HEK293 (cell line): ENCODE measurements around the gene CBX5.

Source experiments
- AEBP2 ChIP-seq: fragments of 450-650 bp; formaldehyde crosslinking; IDR thresholded peaks from 2 replicates; pipeline ENCODE4 v1.5.1; 2016; ENCODE audit warnings: missing biosample characterization, missing genetic modification characterization, borderline replicate concordance
- ELK4 ChIP-seq: IDR thresholded peaks from 2 replicates; pipeline ENCODE4 v1.6.1; 2011; ENCODE audit warnings: mild to moderate bottlenecking, low read depth, low read length, borderline replicate concordance
- FEZF1 ChIP-seq: fragments of 450-650 bp; formaldehyde crosslinking; IDR thresholded peaks from 2 replicates; pipeline ENCODE4 v1.5.1; 2016; ENCODE audit warnings: missing biosample characterization, missing genetic modification characterization
- GFI1B ChIP-seq: fragments of 450-650 bp; formaldehyde crosslinking; IDR thresholded peaks from 2 replicates; pipeline ENCODE4 v1.5.1; 2016; ENCODE audit warnings: missing biosample characterization, missing genetic modification characterization
- IKZF3 ChIP-seq: fragments of 450-650 bp; IDR thresholded peaks from 2 replicates; pipeline ENCODE4 v1.5.0; 2018; ENCODE audit warnings: missing biosample characterization, mild to moderate bottlenecking, missing genetic modification characterization, moderate library complexity
- KLF9 ChIP-seq: fragments of 450-650 bp; formaldehyde crosslinking; IDR thresholded peaks from 2 replicates; pipeline ENCODE4 v1.5.1; 2016; ENCODE audit warnings: missing biosample characterization, missing genetic modification characterization, low read depth
- REPIN1 ChIP-seq: fragments of 450-650 bp; formaldehyde crosslinking; IDR thresholded peaks from 2 replicates; pipeline ENCODE4 v1.5.1; 2017; ENCODE audit warnings: missing biosample characterization, missing genetic modification characterization, low read depth
- ZBTB10 ChIP-seq: fragments of 450-650 bp; formaldehyde crosslinking; IDR thresholded peaks from 2 replicates; pipeline ENCODE4 v1.5.1; 2016; ENCODE audit warnings: missing biosample characterization, missing genetic modification characterization
- ZFHX2 ChIP-seq: fragments of 450-650 bp; formaldehyde crosslinking; conservative IDR thresholded peaks from 2 replicates; pipeline ENCODE4 v1.5.1; 2016; ENCODE audit warnings: missing biosample characterization, missing genetic modification characterization
- ZIC2 ChIP-seq: fragments of 450-650 bp; formaldehyde crosslinking; IDR thresholded peaks from 2 replicates; pipeline ENCODE4 v1.5.1; 2016; ENCODE audit warnings: missing biosample characterization, missing genetic modification characterization
- ZNF18 ChIP-seq: fragments of 450-650 bp; formaldehyde crosslinking; IDR thresholded peaks from 2 replicates; pipeline ENCODE4 v1.5.1; 2016; ENCODE audit warnings: missing biosample characterization, missing genetic modification characterization
- ZNF221 ChIP-seq: fragments of 450-650 bp; formaldehyde crosslinking; IDR thresholded peaks from 2 replicates; pipeline ENCODE4 v1.5.1; 2017; ENCODE audit warnings: missing biosample characterization, missing genetic modification characterization, borderline replicate concordance
- ZNF324 ChIP-seq: fragments of 450-650 bp; formaldehyde crosslinking; IDR thresholded peaks from 2 replicates; pipeline ENCODE4 v1.5.1; 2016; ENCODE audit warnings: missing biosample characterization, missing genetic modification characterization
- ZNF501 ChIP-seq: fragments of 450-650 bp; formaldehyde crosslinking; IDR thresholded peaks from 2 replicates; pipeline ENCODE4 v1.5.1; 2016; ENCODE audit warnings: missing biosample characterization, missing genetic modification characterization
- ZNF518A ChIP-seq: fragments of 450-650 bp; formaldehyde crosslinking; conservative IDR thresholded peaks from 2 replicates; pipeline ENCODE4 v1.5.1; 2016; ENCODE audit warnings: low read depth, missing biosample characterization, missing genetic modification characterization
- ZNF555 ChIP-seq: fragments of 450-650 bp; formaldehyde crosslinking; conservative IDR thresholded peaks from 2 replicates; pipeline ENCODE4 v1.5.1; 2017; ENCODE audit warnings: missing biosample characterization, mild to moderate bottlenecking, missing genetic modification characterization, inconsistent platforms
- ZNF600 ChIP-seq: fragments of 450-650 bp; formaldehyde crosslinking; IDR thresholded peaks from 2 replicates; pipeline ENCODE4 v1.5.1; 2016; ENCODE audit warnings: missing biosample characterization, missing genetic modification characterization
- ZNF747 ChIP-seq: fragments of 450-650 bp; formaldehyde crosslinking; IDR thresholded peaks from 2 replicates; pipeline ENCODE4 v1.5.1; 2016; ENCODE audit warnings: missing biosample characterization, missing genetic modification characterization
- ZNF768 ChIP-seq: fragments of 450-650 bp; formaldehyde crosslinking; IDR thresholded peaks from 2 replicates; pipeline ENCODE4 v1.5.1; 2018; ENCODE audit warnings: missing biosample characterization, mild to moderate bottlenecking, missing genetic modification characterization
- ZSCAN18 ChIP-seq: fragments of 450-650 bp; formaldehyde crosslinking; IDR thresholded peaks from 2 replicates; pipeline ENCODE4 v1.5.1; 2016; ENCODE audit warnings: missing biosample characterization, missing genetic modification characterization
- TF ChIP-seq, protein P1 (sequence below): fragments of 450-650 bp; formaldehyde crosslinking; IDR thresholded peaks from 2 replicates; pipeline ENCODE4; 2016; ENCODE audit warnings: missing biosample characterization, missing genetic modification characterization
- TF ChIP-seq, protein P2 (sequence below): fragments of 450-650 bp; formaldehyde crosslinking; IDR thresholded peaks from 2 replicates; pipeline ENCODE4 v1.5.1; 2017; ENCODE audit warnings: missing biosample characterization, missing genetic modification characterization

CBX5 gene

GRCh38 chr12:54214553-54215406 is 65.1 kb downstream of the CBX5 start (continued):
- TF ChIP-seq AEBP2 (tag by site-specific recombination), result no peak
- TF ChIP-seq FEZF1 (tag by site-specific recombination), result no peak
- peak; percentile 77; the same call in 1 of the 2 replicates for TF ChIP-seq ZNF600 (tag by site-specific recombination)
- peak; percentile 77 for TF ChIP-seq IKZF3 (tag by site-specific recombination)
- TF ChIP-seq ELK4, result no peak
- peak; percentile 96 for TF ChIP-seq ZBTB10
- no peak for TF ChIP-seq ZNF18
- TF ChIP-seq ZNF555, result no peak
- TF ChIP-seq, protein P1, sequence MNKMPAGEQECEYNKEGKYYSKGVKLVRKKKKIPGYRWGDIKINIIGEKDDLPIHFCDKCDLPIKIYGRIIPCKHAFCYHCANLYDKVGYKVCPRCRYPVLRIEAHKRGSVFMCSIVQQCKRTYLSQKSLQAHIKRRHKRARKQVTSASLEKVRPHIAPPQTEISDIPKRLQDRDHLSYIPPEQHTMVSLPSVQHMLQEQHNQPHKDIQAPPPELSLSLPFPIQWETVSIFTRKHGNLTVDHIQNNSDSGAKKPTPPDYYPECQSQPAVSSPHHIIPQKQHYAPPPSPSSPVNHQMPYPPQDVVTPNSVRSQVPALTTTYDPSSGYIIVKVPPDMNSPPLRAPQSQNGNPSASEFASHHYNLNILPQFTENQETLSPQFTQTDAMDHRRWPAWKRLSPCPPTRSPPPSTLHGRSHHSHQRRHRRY (tag by site-specific recombination), result no peak
- peak; percentile 89; the same call in 1 of the 2 replicates for TF ChIP-seq ZNF501
- peak; percentile 98 for TF ChIP-seq KLF9
- 0 out of 2 replicates have a peak, but pooled peaks have one; percentile 15 for TF ChIP-seq ZFHX2 (tag by site-specific recombination)
- TF ChIP-seq REPIN1 (tag by site-specific recombination), result no peak
- TF ChIP-seq ZSCAN18 (tag by site-specific recombination), result 0 out of 2 replicates have a peak, but pooled peaks have one; percentile 32
- TF ChIP-seq, protein P2, sequence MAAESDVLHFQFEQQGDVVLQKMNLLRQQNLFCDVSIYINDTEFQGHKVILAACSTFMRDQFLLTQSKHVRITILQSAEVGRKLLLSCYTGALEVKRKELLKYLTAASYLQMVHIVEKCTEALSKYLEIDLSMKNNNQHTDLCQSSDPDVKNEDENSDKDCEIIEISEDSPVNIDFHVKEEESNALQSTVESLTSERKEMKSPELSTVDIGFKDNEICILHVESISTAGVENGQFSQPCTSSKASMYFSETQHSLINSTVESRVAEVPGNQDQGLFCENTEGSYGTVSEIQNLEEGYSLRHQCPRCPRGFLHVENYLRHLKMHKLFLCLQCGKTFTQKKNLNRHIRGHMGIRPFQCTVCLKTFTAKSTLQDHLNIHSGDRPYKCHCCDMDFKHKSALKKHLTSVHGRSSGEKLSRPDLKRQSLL (tag by site-specific recombination), result peak; percentile 39
- peak; percentile 27; the same call in 1 of the 2 replicates for TF ChIP-seq ZIC2 (tag by site-specific recombination)
- TF ChIP-seq ZNF768, result no peak
- no peak for TF ChIP-seq GFI1B (tag by site-specific recombination)
- no peak for TF ChIP-seq ZNF221 (tag by site-specific recombination)
- TF ChIP-seq ZNF518A (tag by site-specific recombination), result peak; percentile 37; the same call in 1 of the 2 replicates
- peak; percentile 85 for TF ChIP-seq ZNF324 (tag by site-specific recombination)
- no peak for TF ChIP-seq ZNF747
